Activated T-cell treated with anti-CD3 and anti-CD28 coated beads, Interleukin-2, amount 50 U/mL, for 72 hours (primary cell): ENCODE results near the gene TACR2. TPM values are rescaled to one million over a fixed set of nuclear protein-coding genes. Genes with fewer than 3 reads are reported as not detected.

Source experiments
- ATAC-seq, 2 donors: fragments of 150-1000 bp; cut with Tn5 transposase; replicated peaks in 1 of 2; 2 replicates each; pipeline ENCODE4 v1.10.0; 2021; ENCODE audit warnings: moderate library complexity in 2 of 2, mild to moderate bottlenecking in 1 of 2
- DNase-seq, 2 donors: peaks; one replicate each; pipeline ENCODE4 v3.0.0; 2021 to 2022; ENCODE audit warnings: mixed read lengths in 1 of 2
- H3K27ac Mint-ChIP-seq: one replicate; pipeline ENCODE4 v1.8.0; 2022; ENCODE audit warnings: mild to moderate bottlenecking, moderate library complexity, mixed read lengths
- H3K27me3 Mint-ChIP-seq: one replicate; pipeline ENCODE4 v1.8.0; 2022; ENCODE audit warnings: low read depth, mixed read lengths
- H3K36me3 Mint-ChIP-seq, 2 donors: one replicate each; pipeline ENCODE4 v1.8.0; 2022; ENCODE audit warnings: mixed read lengths in 2 of 2, mild to moderate bottlenecking in 1 of 2; ENCODE audit not compliant: insufficient read depth in 2 of 2
- H3K4me1 Mint-ChIP-seq: one replicate; pipeline ENCODE4 v1.8.0; 2022; ENCODE audit warnings: low read depth, mixed read lengths
- H3K4me3 Mint-ChIP-seq, 2 donors: one replicate each; pipeline ENCODE4 v1.8.0; 2022; ENCODE audit warnings: mild to moderate bottlenecking in 2 of 2, mixed read lengths in 2 of 2, moderate library complexity in 2 of 2
- H3K9me3 Mint-ChIP-seq, 2 donors: one replicate each; pipeline ENCODE4 v1.8.0; 2022; ENCODE audit warnings: mixed read lengths in 2 of 2
- total RNA-seq, 2 donors: library from RNA; stranded (reverse); gene quantifications; one replicate each; pipeline ENCODE4 v1.2.3, GENCODE V29; 2022

TACR2 gene
- total RNA-seq, 2 donors from 2014 or later, result not detected

GRCh38 chr10:69362471-69362954 lies 54.2 kb downstream of the TACR2 start:
- no peaks in the 10 kb centered on the region for H3K9me3 Mint-ChIP-seq
- H3K27ac Mint-ChIP-seq, result peak overlapping the region; percentile 31
- H3K4me1 Mint-ChIP-seq, result peaks cover 49% of the 10 kb centered on the region
- ATAC-seq (no peak), DNase-seq (no peak)
- no peaks in the 10 kb centered on the region for H3K27me3 Mint-ChIP-seq
- H3K4me3 Mint-ChIP-seq, result no peak overlapping the region
- H3K36me3 Mint-ChIP-seq, result peaks cover 3 to 14% of the 10 kb centered on the region in 2 donors

GRCh38 chr10:69361303-69361614 lies 55.5 kb downstream of the TACR2 start:
- H3K36me3 Mint-ChIP-seq, result peaks cover 3 to 16% of the 10 kb centered on the region in 2 donors
- H3K9me3 Mint-ChIP-seq, result no peaks in the 10 kb centered on the region
- DNase-seq (no peak), ATAC-seq (no peak)
- no peaks in the 10 kb centered on the region for H3K27me3 Mint-ChIP-seq
- H3K27ac Mint-ChIP-seq, result no peak overlapping the region
- no peak overlapping the region for H3K4me3 Mint-ChIP-seq
- peaks cover 51% of the 10 kb centered on the region for H3K4me1 Mint-ChIP-seq

GRCh38 chr10:69360485-69361302 lies 56.0 kb downstream of the TACR2 start:
- DNase-seq (no peak), ATAC-seq (peak in 1 of 2 donors; percentile 8)
- H3K4me1 Mint-ChIP-seq, result peaks cover 51% of the 10 kb centered on the region
- peaks cover 3 to 17% of the 10 kb centered on the region in 2 donors for H3K36me3 Mint-ChIP-seq
- no peaks in the 10 kb centered on the region for H3K27me3 Mint-ChIP-seq
- no peaks in the 10 kb centered on the region for H3K9me3 Mint-ChIP-seq
- no peak overlapping the region for H3K4me3 Mint-ChIP-seq
- peak overlapping the region; percentile 75 for H3K27ac Mint-ChIP-seq

- Mint-ChIP-seq H3K4me1 (peaks cover 51% of the 10 kb centered on the region), H3K4me3 (peak overlapping the region in 1 of 2 donors; percentile 33)
Measured at GRCh38 chr10:69359594-69359993, 57.1 kb downstream of the TACR2 start.

GRCh38 chr10:69359148-69359547 lies 57.6 kb downstream of the TACR2 start:
- peaks cover 52% of the 10 kb centered on the region for H3K4me1 Mint-ChIP-seq
- no peak for DNase-seq
- H3K27me3 Mint-ChIP-seq, result no peaks in the 10 kb centered on the region
- peaks cover 7 to 24% of the 10 kb centered on the region in 2 donors for H3K36me3 Mint-ChIP-seq
- peak overlapping the region in 1 of 2 donors; percentile 33 for H3K4me3 Mint-ChIP-seq
- H3K27ac Mint-ChIP-seq, result peak overlapping the region; percentile 46
- ATAC-seq, result peak; percentile 37 to 38
- peaks cover 0 to 2% of the 10 kb centered on the region in 2 donors for H3K9me3 Mint-ChIP-seq

More at GRCh38 chr10:69359594-69359993, 57.1 kb downstream of the TACR2 start:
- Mint-ChIP-seq H3K9me3 (no peaks in the 10 kb centered on the region), H3K36me3 (peaks cover 5 to 20% of the 10 kb centered on the region in 2 donors), H3K27me3 (no peaks in the 10 kb centered on the region), H3K27ac (peak overlapping the region; percentile 46)
- no peak for DNase-seq
- peak; percentile 36 to 64 for ATAC-seq

GRCh38 chr10:69358148-69358795 lies 58.4 kb downstream of the TACR2 start:
- no peak for ATAC-seq
- Mint-ChIP-seq H3K9me3 (peaks cover 0 to 4% of the 10 kb centered on the region in 2 donors), H3K4me1 (peaks cover 53% of the 10 kb centered on the region), H3K27me3 (no peaks in the 10 kb centered on the region), H3K36me3 (peaks cover 13 to 31% of the 10 kb centered on the region in 2 donors), H3K4me3 (no peak overlapping the region), H3K27ac (no peak overlapping the region)
- DNase-seq, result no peak

- Mint-ChIP-seq H3K9me3 (peaks cover 0 to 4% of the 10 kb centered on the region in 2 donors), H3K36me3 (peaks cover 10 to 28% of the 10 kb centered on the region in 2 donors), H3K4me1 (peaks cover 57% of the 10 kb centered on the region), H3K4me3 (no peak overlapping the region), H3K27me3 (no peaks in the 10 kb centered on the region), H3K27ac (no peak overlapping the region)
- ATAC-seq, result no peak
- DNase-seq, result no peak
Measured at GRCh38 chr10:69356187-69356586, 60.5 kb downstream of the TACR2 start.

GRCh38 chr10:69353977-69354635 lies 62.6 kb downstream of the TACR2 start:
- H3K27me3 Mint-ChIP-seq, result no peaks in the 10 kb centered on the region
- ATAC-seq (no peak), DNase-seq (no peak)
- peaks cover 10 to 24% of the 10 kb centered on the region in 2 donors for H3K36me3 Mint-ChIP-seq
- H3K9me3 Mint-ChIP-seq, result peaks cover 0 to 4% of the 10 kb centered on the region in 2 donors
- H3K27ac Mint-ChIP-seq, result no peak overlapping the region
- no peak overlapping the region for H3K4me3 Mint-ChIP-seq
- peaks cover 39% of the 10 kb centered on the region for H3K4me1 Mint-ChIP-seq

Other genes with a start within 250 kb of the TACR2 start
- 10 to 100 TPM; 65.2 to 67.5 TPM for gene SUPV3L1, start 236.7 kb downstream of the TACR2 start, total RNA-seq
- 1 to 10 TPM in 1 of 2 donors, under 1 TPM in 1; 0.62 to 1.6 TPM for gene HKDC1, start 196.6 kb downstream of the TACR2 start, total RNA-seq
- gene HK1, start 138.4 kb downstream of the TACR2 start, total RNA-seq, result 100 to 1,000 TPM; 143 to 149 TPM
- 1 to 10 TPM; 1.5 to 1.8 TPM for gene TSPAN15, start 34.5 kb upstream of the TACR2 start, total RNA-seq
- gene NEUROG3, start 156.5 kb upstream of the TACR2 start, total RNA-seq, result under 1 TPM in 1 of 2 donors, not detected in 1; 0.39 TPM
- gene FAM241B, start 213.3 kb upstream of the TACR2 start, total RNA-seq, result 10 to 100 TPM; 10.9 to 11.8 TPM